Measurements from ENCODE around the gene HMX2. TPM values are rescaled to one million over a fixed set of nuclear protein-coding genes. Genes with fewer than 3 reads are reported as not detected.

Gene HMX2
- total RNA-seq, 2 experiments from 2014 or later, result not detected

- DNase-seq, result no peak
- Mint-ChIP-seq H3K4me1 (no peaks in the 10 kb centered on the region), H3K36me3 (ENCODE audit: low read depth) (peaks cover 13% of the 10 kb centered on the region), H3K9me3 (no peaks in the 10 kb centered on the region), H3K4me3 (no peak overlapping the region), H3K27me3 (no peaks in the 10 kb centered on the region), H3K27ac (no peak overlapping the region)
- ChIA-PET POLR2A (no interaction called here), CTCF (no interaction called here)
Observed at GRCh38 chr10:123194056-123194455, 46.1 kb downstream of the HMX2 start.

Other genes starting within 250 kb of the HMX2 start
- gene FAM24A, start 237.5 kb upstream of the HMX2 start, total RNA-seq, result not detected
- gene C10orf88, start 193.9 kb upstream of the HMX2 start, total RNA-seq, result 10 to 100 TPM; 12.6 to 15.1 TPM
- gene PSTK, start 167.7 kb upstream of the HMX2 start, total RNA-seq, result 1 to 10 TPM; 2.6 to 3.8 TPM
- 10 to 100 TPM; 16.6 to 18.5 TPM for gene IKZF5, start 139.3 kb upstream of the HMX2 start, total RNA-seq
- gene ACADSB, start 139.1 kb upstream of the HMX2 start, total RNA-seq, result 10 to 100 TPM; 21.2 to 21.7 TPM
- gene HMX3, start 12.2 kb upstream of the HMX2 start, total RNA-seq, result not detected
- 100 to 1,000 TPM; 266 to 275 TPM for gene BUB3, start 6.3 kb downstream of the HMX2 start, total RNA-seq

Measured in activated CD4-positive, alpha-beta memory T cell treated with anti-CD3 and anti-CD28 coated beads, Interleukin-2, amount 10 ng/mL, durations not matched to agents 7 days and 5 days (primary cell).